Stimulated activated CD8-positive, alpha-beta memory T cell treated with anti-CD3 and anti-CD28 coated beads, Interleukin-12 subunit alpha, Interleukin-12 subunit beta, amount 100 ng/mL, for 24 hours (primary cell): ENCODE measurements around the gene TOLLIP.

Experiments used
- DNase-seq: peaks from one replicate; pipeline ENCODE4 v3.0.0-alpha.2; 2020; ENCODE audit errors: extremely low read depth

Gene TOLLIP

DNA sequence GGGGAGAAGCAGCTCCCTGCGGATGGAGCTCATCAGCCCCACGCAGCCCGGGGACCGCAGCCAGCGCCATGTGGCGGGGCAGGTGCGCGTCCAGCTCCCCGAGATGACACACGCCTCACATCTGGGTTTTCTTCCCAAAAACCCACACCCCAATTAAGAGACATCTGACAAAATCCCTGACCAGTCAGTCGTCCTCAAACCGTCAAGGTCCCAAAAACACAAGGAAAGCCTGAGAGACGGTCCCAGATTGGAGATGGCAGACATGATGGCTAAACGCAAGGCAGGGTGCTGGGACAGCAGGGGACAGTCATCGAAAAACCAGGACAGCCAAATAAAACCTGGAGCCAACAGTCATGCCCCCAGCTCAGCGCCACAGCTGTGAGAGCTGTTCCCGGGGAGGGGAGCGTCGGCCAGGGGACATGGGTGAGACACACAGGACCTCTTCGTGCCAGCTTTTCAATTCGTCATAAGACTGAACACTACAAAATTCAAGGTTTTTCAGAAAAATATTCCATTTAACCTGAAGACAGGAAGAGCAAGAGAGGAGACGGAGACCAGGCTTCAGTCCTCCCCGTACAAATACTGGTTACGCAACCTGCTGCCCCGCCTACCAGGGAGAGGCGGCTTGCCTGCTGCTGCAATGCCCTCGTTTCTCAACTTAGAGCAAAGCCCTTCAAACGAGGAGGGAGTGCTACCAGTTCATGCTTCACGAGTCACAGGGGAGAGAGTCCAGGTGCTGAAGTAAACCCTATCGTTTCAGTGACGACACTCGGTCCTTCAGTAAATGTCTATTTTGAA lies 10.5 kb downstream of the TOLLIP start:
- DNase-seq = no peak

DNA sequence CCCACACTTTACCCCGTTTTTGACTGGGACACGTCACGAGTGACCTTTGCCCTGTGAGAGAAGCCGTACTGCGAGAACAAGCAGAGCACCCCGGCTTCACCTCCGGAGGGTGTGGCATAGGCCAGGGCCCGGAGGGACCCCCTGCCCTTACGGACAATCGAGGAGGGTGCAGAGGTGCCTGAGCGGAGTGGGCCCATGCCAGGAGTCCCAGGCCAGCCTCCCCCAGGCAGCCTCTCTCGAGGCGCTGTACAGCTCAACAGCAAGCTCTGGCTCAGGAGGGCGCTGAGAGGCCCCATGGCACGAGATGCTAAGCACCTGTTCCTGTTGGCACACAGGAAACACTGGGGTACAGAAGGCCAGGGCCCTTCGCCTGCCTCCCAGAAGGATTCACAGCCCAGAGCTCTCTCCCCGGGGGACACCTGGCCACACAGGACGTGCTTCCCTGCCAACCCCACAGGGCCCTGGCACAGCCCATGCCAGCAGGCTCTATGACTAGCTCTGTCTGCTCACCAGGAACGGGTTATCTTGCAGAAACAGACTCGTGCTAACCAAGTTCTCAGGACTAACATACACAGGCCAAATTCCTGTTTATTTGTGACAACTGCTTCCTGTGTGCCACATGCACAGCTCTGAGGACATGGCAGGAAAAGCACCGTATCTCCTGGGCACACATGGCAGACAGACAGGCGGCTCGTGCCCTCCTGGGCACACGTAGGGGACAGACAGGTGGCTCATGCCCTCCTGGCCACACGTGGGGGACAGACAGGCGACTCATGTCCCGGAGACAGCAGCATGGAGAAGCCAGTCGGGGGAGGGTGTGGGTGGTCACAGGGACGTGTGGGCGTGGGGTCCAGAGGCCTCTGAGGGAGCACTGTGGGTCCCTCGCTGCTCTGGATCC lies 11.6 kb downstream of the TOLLIP start:
- DNase-seq = no peak

DNA sequence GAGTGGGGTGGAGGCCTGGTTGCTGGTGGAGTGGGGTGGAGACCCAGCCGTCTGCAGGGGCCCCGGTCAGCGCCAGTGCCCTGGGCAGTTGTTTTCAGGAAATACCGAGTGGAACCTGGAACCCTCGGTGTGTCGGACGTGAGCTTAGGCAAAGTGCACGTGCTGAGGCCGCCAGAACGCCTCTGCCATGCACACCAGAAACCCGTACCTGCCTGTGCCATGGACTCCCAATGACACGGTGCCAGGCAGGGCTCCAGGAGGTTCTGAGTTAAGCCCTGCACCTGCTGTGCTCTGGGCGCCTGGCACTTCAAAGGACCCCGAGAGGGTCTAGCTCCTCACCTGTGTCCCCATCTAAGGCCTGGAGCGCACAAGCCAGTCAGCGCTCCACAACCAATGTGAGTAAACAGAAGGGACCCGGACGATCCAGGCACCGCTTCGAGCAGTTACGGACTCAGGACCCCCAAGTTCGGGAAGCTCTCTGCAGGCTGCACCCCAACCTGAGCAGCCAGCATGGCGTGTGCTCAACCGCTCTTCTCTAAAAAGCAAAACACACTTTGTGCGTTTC lies 12.3 kb downstream of the TOLLIP start:
- DNase-seq = no peak

DNA sequence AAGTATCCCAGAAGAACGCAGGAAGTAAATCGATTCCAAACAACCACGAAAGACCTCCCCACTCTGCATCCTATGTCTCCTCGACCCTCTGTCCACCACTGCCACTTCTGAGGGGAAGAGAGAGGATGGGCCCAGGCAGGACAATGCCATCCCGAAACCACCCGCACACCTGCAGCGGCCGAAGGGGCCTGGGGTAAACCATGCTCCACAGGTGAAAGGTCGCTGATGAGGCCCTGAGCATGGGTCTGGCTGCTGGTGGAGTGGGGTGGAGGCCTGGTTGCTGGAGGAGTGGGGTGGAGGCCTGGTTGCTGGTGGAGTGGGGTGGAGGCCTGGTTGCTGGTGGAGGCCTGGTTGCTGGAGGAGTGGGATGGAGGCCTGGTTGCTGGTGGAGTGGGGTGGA lies 13.1 kb downstream of the TOLLIP start:
- no peak for DNase-seq

- DNase-seq = no peak
Measured at GRCh38 chr11:1295591-1295990, 13.8 kb downstream of the TOLLIP start.

DNA sequence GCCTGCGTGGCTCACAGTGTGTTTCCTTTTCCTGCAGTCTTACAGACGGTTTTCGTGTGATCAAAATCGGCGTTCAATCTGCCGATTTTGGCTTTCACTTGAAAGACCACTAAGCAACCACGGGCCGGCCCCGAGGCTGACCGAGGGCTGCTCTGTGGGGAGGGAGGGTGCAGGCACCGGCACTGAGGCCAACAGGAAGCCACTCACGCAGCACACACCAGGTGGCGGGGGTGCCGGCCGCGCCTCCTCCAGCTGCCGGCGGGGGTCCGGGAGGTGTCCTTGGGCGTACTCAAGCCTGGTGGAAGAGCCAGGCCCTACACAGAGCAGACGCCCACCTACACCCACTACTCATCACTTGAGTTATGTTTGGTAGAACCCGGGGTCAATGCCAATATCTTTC lies 14.3 kb downstream of the TOLLIP start:
- no peak for DNase-seq

GRCh38 chr11:1293619-1294015 lies 15.8 kb downstream of the TOLLIP start:
- no peak for DNase-seq

DNA sequence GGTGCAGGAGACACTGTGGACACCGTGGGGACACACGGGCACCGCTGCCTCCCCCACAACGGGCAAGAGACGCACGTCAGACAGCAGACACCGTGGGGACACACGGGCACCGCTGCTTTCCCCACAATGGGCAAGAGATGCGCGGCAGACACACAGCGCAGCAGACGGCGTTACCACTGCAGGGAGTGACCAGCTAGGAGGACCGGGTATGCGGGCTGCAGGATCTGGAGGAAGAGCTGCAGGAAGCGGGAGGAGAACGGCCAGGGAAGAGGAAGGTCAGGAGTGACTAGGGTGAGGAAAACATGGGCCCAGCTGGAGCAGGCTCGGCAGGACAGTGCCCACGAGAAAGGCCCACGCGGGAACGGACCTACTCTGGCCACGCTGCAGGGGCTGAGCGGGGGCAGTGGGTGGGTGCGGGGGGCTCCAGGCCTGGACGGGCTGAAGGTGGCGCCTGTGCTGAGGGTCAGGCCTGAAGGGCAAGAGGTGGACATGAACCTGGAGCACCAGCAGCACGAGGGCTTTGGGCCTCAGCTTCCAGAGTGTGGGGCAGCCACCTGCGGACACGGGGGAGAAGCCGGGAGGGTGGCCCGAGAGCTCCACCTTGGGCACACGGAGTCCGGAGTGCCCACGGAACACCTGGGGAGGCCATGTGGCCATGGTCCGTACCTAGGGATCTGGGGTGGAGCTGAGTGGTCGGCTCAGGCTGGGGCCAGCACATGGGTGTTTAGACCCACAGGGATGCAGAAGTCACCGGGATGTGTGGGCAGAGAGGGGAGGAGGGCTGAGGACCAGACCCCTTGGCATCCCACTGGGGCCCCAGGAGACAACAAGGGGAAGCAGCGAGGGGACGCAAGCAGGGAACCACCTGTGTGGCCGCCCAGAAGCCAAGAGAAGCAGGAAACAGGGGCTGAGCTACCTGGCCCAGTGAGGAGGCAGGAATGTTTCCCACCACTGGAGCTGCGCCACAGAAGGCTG lies 16.5 kb downstream of the TOLLIP start:
- DNase-seq = no peak

DNA sequence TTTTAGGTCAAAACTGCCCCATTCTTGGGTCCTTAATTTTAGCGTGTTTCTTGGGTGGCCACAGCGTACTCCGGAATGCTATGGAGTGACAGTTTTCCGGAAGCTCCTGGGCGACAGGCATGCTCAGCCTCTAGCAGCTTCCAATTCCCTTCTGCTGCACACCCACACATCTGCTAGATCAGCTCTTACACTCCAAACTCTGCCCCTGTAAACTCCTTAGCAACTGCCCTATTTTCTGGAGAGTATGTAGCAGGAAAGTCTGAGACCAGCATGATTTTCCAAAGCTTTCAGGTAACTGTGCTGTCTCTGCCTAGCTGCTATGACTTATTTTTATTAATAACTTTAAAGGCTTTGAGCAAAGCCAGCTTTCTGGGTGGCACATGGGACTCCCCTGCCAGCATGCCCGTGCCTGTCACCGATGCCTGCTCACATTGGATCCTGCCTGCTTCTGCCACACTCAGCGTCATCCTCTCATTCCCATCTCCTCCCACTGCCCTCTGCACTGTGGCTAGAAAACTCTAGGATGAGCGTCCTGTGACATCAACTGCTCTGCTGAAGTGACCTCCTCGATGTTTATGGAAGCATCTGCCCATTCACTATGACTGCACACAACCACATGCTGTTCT lies 17.3 kb downstream of the TOLLIP start:
- no peak for DNase-seq

DNA sequence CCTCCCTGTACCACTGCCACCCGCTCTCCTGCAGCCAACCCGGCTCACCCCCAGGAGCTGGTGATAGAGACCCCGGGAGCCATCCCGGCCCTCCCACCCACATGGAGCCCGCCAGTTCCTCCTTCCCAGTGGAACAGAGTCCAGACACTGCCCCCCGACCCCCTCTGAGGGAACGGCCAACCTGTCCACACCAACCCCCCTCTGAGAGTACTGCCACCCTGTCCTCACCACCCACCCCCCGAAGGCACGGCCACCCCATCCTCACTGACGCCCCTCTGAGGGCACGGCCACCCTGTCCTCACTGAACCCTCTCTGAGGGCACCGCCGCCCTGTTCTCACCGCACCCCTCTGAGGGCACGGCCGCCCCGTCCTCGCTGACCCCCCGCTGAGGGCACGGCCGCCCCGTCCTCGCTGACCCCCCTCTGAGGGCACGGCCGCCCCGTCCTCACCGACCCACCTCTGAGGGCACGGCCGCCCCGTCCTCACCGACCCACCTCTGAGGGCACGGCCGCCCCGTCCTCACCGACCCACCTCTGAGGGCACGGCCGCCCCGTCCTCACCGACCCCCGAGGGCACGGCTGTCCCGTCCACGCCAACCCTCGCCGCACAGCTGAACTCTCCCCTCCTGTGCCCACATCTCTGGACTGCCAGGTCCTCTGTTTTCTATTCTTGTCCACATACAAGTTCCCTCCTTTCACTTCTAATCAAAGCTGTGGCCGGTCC lies 18.0 kb downstream of the TOLLIP start:
- no peak for DNase-seq

- no peak for DNase-seq
Measured at GRCh38 chr11:1290052-1291040, 19.1 kb downstream of the TOLLIP start.

GRCh38 chr11:1289211-1289935 lies 20.1 kb downstream of the TOLLIP start:
- no peak for DNase-seq

DNA sequence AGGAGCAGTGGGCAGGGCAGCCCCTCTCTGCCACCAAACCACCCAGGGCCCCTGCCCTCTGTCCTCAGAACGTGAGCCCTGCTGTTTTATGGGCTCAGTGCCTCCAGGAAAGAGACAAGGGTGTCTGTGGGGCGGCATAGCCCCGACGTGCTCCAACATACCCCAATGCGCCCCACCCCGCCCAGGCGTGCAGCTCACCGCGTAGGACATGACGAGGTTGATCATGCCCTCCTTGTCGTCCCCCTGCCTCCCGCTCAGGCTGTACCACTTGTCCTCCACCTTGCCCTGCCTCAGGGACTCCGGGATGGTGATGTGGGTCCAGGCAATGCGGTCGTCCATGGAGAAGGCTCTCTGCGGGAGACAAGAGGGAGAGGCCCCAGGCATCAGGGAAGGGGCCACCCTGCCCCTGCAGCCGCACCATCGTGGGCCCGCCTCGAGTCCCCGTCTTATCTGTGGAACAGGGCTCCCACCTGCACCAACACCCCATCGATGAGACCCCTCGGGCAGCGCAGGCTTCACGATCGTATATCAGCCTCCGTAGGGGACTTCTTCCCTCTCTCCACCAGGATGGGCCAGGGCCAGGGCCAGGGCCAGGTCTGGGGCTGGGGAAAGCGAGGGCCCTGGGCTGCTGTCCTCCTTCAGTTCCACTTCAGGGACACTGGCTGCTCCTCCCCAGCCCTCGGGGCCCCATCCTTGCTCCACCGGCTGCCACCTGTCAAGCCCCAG lies 20.8 kb downstream of the TOLLIP start:
- no peak for DNase-seq

DNA sequence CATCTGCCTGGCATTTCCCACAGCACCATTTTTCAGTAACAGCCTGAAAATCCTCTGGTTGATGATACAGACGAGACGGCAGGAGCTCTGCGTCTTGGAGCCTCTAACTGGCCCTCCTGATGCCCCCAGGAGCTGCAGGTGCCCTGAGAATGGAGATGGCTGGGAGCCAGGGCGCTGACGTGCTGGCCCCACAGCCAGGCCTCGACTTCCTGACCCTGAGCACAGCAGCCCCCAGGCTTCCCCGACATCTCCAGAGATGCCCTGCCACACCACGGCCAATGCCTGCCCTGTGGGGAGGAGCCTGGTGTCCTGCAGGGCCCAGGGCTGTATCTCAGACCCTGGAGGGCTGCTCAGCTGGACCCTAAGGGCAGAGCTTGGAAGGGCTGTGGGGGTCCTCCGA lies 21.5 kb downstream of the TOLLIP start:
- DNase-seq = no peak

- DNase-seq = no peak
Measured at GRCh38 chr11:1285876-1286275, 23.6 kb downstream of the TOLLIP start.

- no peak for DNase-seq
Measured at GRCh38 chr11:1285316-1285744, 24.1 kb downstream of the TOLLIP start.

- DNase-seq = no peak
Measured at GRCh38 chr11:1283906-1284305, 25.5 kb downstream of the TOLLIP start.

DNA sequence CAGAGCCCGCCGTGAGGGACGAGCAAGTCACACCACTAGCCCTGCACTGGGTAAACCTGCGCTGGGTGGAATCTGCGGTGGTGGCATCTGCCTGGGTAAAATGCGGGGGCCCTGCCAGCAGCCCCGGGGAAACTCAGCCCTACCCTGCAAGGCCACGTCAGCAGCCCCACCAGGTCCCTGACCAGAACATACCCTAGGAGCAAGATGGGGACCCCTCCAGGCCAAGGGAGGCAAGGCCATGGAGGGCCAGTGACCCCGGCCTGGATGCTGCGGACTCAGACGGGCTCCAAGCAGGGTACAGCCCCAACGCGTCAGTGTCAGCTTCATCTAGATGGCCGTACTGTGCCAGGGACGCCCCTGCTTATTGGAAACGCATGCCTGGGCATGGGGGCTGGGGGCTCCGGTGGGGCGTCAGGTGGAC lies 26.3 kb downstream of the TOLLIP start:
- no peak for DNase-seq
